ENCODE measurements around the gene KRT32. TPM values are rescaled to one million over a fixed set of nuclear protein-coding genes. Genes with fewer than 3 reads are reported as not detected.

The KRT32 gene
- total RNA-seq, 1 donor from 2014 or later = not detected

DNA sequence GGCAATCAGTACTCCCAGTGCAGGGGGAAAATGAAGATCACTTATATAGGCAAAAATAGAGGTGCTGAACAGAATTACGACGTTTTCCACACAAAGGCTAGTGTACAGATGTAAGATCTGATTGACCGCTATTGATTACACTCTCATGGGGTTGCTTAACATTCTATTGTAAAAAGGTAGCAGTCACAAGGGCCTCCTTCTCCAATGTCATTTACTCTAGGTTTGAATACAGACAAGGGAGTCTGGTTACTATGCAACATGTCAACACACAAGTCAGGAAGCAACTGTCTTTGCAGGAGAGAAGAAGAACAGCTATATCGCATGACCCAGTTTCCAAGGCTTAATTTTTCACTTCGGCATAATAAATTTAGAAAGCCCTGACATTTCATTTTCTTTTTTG lies 50.7 kb downstream of the KRT32 start:
- ATAC-seq (ENCODE audit: poor library complexity) (no peak), DNase-seq (no peak)
- intact Hi-C loops (cut with DNase I) = no loop called here

DNA sequence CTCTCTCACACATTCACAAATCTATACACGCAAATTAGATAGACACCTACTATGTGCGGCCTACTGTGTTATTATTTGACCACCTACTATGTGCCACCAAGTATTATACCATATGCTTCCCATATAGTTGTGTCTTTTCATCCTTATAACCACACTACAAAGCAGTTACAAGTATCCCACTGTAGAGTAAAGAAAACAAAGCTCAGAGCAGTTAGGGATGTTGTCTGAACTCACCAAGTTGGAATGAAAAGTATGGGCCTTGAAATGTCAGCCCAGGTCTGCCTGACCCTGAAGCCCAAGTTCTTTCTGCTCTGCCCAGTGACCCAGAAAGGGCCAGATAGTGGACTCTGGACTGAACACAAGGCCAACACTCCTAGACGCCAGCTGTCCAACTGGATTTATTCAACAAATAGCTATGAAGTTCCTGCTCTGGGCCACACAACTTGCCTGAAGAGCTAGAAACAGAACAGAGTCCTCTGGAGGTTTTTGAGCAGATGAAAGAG lies 51.3 kb downstream of the KRT32 start:
- intact Hi-C loops (cut with DNase I) = no loop called here
- DNase-seq (no peak), ATAC-seq (ENCODE audit: poor library complexity) (no peak)

DNA sequence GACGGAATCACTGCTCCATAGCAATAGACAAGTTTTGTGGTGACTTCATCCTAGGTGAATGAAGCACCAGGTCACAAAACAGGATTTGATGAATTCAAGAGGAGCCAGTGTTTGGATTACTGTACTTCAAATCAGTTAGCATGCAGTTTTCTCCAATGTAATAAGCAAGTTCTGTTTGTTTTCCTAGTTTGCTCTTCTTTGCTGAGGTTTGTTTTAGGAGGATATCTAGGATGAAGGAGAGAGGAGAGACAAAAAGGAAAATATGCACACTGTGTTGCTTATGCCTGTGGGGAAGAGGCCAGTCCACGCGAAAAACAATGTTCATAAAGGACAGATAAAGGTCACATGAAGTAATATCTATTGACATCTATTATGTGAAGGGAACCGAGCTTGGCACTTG lies 51.8 kb downstream of the KRT32 start:
- DNase-seq (no peak), ATAC-seq (ENCODE audit: poor library complexity) (no peak)
- intact Hi-C loops (cut with DNase I) = no loop called here

DNA sequence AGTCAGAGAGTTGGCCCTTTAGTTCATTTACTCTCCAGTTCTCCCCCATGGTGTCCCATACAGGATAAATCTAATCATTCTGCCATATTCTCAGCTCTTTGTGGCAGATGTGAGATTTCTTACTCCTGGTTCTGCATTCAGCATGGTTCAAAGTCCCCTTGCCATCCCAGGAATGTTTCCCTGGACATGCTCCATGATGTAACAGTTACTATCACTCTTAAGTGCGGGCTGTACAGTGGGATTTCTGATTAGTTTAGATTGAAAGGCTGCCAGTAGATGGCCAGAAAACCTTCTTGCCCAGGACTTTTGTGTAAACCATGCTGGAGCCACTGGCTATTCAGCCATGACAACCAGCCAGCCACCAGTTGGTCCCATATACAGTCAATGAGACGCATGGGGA lies 53.2 kb downstream of the KRT32 start:
- ATAC-seq (ENCODE audit: poor library complexity) (no peak), DNase-seq (no peak)
- intact Hi-C loops (cut with DNase I) = no loop called here

DNA sequence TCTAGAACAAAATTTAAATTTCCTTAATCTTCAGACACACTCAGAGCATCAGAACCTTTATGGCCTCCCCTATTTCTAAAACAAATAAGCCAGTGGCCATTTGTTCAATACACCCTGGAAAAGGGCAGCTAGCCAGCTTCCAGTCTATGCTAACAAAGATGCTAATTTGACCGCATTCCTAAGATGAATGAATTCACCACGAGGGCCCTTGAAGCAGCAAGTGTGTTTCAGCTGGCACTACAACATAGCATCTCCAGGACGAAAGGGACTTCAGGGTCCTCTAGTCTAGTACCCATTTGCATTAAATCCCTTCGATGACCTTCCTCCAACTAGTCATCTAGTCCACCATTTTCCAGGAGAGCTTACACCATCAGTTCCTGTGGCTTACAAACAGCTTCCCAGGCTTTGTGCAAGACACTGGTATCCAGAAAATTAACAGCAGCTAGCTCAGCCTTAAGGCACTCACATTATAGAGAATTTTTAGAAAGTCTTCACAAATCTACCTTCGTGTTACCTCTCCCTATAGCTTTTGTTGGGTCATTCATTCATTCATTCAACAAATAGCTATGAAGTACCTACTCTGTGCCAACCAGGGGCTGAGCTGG lies 53.7 kb downstream of the KRT32 start:
- DNase-seq (no peak), ATAC-seq (ENCODE audit: poor library complexity) (no peak)
- intact Hi-C loops (cut with DNase I) = no loop called here

DNA sequence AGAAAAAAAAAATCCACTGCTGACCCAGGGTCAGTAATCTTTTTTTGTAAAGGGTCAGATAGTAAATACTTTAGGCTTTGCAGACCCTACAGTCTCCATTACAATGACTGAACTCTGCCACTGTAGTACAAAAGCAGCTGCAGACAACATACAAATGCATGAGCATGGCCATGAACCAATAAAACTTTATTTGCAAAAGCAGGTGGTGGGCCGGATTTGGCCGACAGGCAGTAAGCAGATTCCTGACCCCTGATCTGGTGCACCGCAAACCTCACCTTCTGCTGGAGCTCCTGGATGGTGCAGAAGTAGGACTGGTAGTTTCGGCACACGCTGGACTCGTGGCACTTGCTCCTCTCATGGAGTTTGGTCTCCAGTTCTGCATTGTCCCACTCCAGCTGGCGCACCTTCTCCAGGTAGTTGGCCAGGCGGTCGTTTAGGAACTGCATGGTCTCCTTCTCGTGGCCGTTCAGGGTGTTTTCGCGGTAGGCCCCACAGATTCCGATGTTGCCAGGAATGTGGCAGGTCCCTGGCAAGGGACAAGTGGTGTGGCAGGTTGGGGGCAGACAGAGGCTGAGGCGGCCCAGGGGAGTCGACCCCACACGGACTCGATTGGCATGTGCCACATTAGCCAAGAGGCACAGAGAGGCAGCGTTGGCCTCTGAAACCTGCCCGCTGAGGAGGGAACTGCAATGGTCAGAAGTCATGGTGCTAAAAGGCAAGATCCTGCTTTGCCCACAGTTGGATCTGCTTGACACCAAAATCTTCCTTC lies 55.9 kb downstream of the KRT32 start:
- no peak for DNase-seq
- intact Hi-C loops (cut with DNase I) = no loop called here
- ATAC-seq (ENCODE audit: poor library complexity) = no peak

Small RNA genes lying within 50 kb of the gene (microRNA-seq; reads per million reads assigned to microRNA genes)
- not detected for gene MIR6510

Other genes starting within 250 kb of the KRT32 start
- gene KRTAP9-2, start 240.7 kb downstream of the KRT32 start, total RNA-seq = not detected
- gene KRTAP9-3, start 234.9 kb downstream of the KRT32 start, total RNA-seq = not detected
- gene KRTAP9-8, start 229.4 kb downstream of the KRT32 start, total RNA-seq = not detected
- not detected for gene KRTAP9-4, start 217.7 kb downstream of the KRT32 start, total RNA-seq
- gene KRTAP9-9, start 212.0 kb downstream of the KRT32 start, total RNA-seq = not detected
- not detected for gene KRTAP9-6, start 202.0 kb downstream of the KRT32 start, total RNA-seq
- not detected for gene KRTAP9-7, start 191.7 kb downstream of the KRT32 start, total RNA-seq
- not detected for gene KRTAP29-1, start 164.5 kb downstream of the KRT32 start, total RNA-seq
- not detected for gene KRTAP16-1, start 158.1 kb downstream of the KRT32 start, total RNA-seq
- not detected for gene KRTAP17-1, start 151.7 kb downstream of the KRT32 start, total RNA-seq
- not detected for gene KRT33A, start 116.6 kb downstream of the KRT32 start, total RNA-seq
- gene KRT33B, start 97.6 kb downstream of the KRT32 start, total RNA-seq = not detected
- not detected for gene KRT34, start 85.1 kb downstream of the KRT32 start, total RNA-seq
- not detected for gene KRT31, start 69.8 kb downstream of the KRT32 start, total RNA-seq
- gene KRT37, start 42.8 kb downstream of the KRT32 start, total RNA-seq = not detected
- gene KRT38, start 26.4 kb downstream of the KRT32 start, total RNA-seq = not detected
- gene KRT35, start 13.8 kb upstream of the KRT32 start, total RNA-seq = not detected
- not detected for gene KRT36, start 22.5 kb upstream of the KRT32 start, total RNA-seq
- gene KRT13, start 38.2 kb upstream of the KRT32 start, total RNA-seq = not detected
- not detected for gene KRT15, start 51.5 kb upstream of the KRT32 start, total RNA-seq
- 0.46 TPM for gene KRT19, start 60.9 kb upstream of the KRT32 start, total RNA-seq
- not detected for gene KRT9, start 104.7 kb upstream of the KRT32 start, total RNA-seq
- not detected for gene KRT14, start 119.5 kb upstream of the KRT32 start, total RNA-seq
- gene KRT16, start 145.4 kb upstream of the KRT32 start, total RNA-seq = not detected
- gene KRT17, start 157.2 kb upstream of the KRT32 start, total RNA-seq = not detected
- gene EIF1, start 221.5 kb upstream of the KRT32 start, total RNA-seq = 1,143 TPM
- not detected for gene GAST, start 244.9 kb upstream of the KRT32 start, total RNA-seq

All from Right ventricle myocardium superior (tissue), 1 donor.